Activated naive CD8-positive, alpha-beta T cell treated with anti-CD3 and anti-CD28 coated beads, Interleukin-2, amount 50 U/mL, for 16 hours (primary cell): ENCODE measurements around the gene PTPRN2.

Experiments used
- DNase-seq: peaks from one replicate; pipeline ENCODE4 v3.0.0-alpha.2; 2020; ENCODE audit warnings: low read depth, low spot score

Gene PTPRN2

GRCh38 chr7:158137516-158138328 lies 449.9 kb downstream of the PTPRN2 start:
- DNase-seq = no peak

DNA sequence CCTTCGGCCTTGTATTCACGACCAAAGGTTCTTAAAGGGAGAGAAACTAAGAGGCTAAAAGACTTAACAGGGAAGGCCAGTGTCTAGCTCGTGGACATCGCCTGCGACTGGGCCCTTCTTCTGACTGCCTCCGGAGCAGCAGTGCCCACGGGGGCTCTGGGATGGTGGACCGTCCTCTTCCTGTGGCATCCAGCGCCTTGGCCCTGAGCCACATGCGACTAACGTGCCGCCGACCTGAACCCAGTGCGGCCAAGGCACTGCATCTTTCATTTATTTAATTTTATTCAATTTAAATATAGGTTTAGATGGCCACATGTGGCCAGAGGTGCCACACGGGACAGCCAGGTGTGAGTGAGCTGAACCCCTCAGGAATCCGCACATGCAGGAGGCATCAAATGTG lies 451.7 kb downstream of the PTPRN2 start:
- DNase-seq = no peak

DNA sequence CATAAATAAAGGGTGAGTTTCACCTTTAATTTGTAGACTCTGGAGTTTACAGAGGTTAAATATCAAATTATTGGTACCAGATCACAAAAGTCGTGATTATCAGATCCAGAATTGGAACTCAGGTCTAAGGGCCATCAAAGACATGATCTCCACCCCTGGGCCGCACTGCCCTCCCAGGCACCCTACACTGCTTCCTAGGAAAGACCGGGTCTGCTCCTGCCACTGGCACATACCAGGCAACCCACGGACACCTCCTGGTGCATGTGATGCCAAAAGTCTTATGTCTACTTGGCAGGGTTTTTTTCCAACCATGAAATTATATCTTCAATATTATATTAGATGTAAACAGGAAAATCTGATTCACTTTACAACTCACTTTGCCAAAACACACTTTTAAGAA lies 452.8 kb downstream of the PTPRN2 start:
- no peak for DNase-seq

DNA sequence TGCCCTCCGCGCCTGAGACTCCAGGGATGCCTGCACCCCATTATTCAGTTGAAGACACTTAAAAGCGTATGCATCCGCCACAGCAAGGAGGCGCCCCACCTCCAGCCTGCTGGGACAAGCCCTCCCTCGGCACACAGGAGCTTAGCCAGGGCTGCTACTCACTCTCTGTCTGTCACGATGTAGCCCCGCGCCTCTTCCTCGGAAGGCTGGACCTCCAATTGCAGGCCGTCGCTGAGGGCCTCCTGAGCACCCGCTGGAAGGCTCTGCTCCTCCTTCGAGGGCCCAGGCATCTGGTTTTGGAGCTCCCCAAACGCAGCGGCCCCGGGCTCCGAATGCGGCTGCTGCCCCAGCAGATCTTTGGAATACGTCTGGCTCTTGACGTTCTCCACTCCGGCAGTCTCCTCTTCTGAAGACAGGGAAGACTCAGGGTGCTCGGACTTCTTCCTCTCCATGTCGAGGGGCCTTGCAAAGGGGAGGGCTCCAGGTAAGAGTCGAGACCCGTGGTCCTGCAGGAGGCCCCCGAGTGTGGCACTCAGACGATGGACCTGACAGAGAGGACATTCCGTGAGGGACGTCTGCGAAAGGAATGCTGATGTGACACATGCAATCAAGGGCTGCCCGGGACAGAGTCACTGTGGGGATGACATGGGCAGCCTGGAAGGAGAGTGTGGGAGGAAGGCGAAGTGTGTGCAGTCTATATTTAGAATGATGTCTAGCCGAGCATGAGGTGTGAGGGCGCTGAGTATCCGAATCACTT lies 453.9 kb downstream of the PTPRN2 start:
- no peak for DNase-seq

DNA sequence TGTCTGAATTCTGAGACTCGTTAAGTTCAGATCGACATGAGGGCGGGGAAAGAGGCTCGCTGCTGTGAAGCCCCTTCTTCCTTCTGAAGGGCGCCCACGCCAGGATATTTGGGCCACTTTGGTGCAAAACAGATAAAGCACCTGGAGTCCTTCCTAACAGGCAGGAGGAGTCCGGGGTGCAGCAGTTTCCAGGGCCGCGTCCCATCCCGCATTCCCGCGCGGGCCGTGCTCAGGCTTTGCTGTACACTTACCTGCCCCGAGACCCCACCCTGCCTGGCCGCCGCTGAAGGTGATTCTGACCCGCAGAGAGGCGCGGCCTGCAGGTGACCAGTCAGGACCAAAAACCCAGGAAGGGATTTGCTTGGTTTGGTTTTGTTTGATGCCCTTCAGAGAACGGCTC lies 454.6 kb downstream of the PTPRN2 start:
- no peak for DNase-seq

GRCh38 chr7:158130023-158130409 lies 457.6 kb downstream of the PTPRN2 start:
- no peak for DNase-seq

GRCh38 chr7:158129037-158130022 lies 458.3 kb downstream of the PTPRN2 start:
- DNase-seq = no peak

GRCh38 chr7:158128572-158128971 lies 459.1 kb downstream of the PTPRN2 start:
- DNase-seq = no peak

DNA sequence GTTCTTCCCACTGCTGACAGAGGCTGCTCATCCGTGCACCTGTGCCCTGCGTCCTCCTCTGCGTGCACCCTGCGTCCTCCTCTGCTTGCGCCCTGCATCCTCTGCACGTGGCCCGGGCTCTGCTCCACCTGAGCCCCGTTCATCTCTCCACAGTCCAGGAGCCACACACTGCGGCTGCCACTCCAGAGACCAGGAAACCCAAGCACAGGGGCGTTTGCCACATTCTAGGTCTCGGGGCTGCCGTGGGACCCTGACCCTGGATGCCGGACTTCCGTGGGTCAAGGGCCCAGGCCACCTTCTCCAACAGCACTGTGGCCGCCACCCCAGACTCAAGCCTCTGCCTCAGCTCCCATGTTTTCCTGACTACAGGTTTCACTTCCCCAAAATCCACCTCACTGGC lies 460.4 kb downstream of the PTPRN2 start:
- no peak for DNase-seq

GRCh38 chr7:158126661-158127060 lies 461.0 kb downstream of the PTPRN2 start:
- DNase-seq = no peak

- no peak for DNase-seq
These were observed 461.9 kb downstream of the PTPRN2 start for GRCh38 chr7:158125721-158126120.

GRCh38 chr7:158125091-158125490 lies 462.5 kb downstream of the PTPRN2 start:
- DNase-seq = no peak

DNA sequence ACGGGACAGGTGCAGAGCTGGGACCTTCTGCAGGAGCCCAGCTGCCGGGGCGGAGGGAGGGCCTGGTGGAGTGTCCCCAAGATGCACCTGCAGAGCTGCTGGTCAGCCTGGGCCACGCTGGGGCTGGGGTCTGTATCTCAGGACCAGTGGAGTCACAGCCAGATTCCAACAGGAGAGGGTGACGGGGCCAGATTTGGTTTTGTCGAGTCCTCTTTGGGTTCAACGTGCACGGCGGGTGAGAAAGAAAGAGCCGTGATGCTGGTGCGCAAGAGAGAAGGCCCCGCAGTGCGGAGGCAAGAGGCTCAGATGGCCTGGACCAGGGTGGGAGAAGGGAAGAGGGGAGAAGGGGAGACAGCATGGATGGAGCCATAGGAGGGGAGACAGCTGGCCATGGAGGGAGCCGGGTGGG lies 462.9 kb downstream of the PTPRN2 start:
- no peak for DNase-seq

GRCh38 chr7:158123753-158124152 lies 463.9 kb downstream of the PTPRN2 start:
- DNase-seq = no peak

- DNase-seq = no peak
These were observed 464.4 kb downstream of the PTPRN2 start for GRCh38 chr7:158123214-158123613.

- DNase-seq = no peak
These were observed 466.1 kb downstream of the PTPRN2 start for GRCh38 chr7:158121441-158122045.

DNA sequence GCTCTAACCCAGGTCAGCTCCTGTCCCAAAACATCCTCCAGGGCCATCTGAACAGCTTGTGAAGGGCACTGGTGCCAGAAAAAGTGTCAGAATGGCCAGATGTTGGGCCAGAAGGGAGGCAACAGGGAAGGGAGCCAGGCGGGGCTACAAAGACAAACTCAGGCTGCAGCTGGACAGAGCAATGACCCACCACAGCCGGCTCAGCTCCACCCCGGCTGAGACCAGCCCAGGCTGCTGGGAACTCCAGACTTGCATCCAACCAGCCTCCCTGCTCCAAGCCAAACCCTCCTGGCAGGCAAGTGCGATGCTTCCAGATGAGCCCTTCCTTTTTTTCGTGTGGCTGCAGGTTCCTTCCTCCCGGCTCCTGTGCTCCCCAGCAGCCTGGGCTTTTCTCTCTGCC lies 466.9 kb downstream of the PTPRN2 start:
- DNase-seq = no peak

GRCh38 chr7:158120316-158120715 lies 467.3 kb downstream of the PTPRN2 start:
- DNase-seq = no peak

DNA sequence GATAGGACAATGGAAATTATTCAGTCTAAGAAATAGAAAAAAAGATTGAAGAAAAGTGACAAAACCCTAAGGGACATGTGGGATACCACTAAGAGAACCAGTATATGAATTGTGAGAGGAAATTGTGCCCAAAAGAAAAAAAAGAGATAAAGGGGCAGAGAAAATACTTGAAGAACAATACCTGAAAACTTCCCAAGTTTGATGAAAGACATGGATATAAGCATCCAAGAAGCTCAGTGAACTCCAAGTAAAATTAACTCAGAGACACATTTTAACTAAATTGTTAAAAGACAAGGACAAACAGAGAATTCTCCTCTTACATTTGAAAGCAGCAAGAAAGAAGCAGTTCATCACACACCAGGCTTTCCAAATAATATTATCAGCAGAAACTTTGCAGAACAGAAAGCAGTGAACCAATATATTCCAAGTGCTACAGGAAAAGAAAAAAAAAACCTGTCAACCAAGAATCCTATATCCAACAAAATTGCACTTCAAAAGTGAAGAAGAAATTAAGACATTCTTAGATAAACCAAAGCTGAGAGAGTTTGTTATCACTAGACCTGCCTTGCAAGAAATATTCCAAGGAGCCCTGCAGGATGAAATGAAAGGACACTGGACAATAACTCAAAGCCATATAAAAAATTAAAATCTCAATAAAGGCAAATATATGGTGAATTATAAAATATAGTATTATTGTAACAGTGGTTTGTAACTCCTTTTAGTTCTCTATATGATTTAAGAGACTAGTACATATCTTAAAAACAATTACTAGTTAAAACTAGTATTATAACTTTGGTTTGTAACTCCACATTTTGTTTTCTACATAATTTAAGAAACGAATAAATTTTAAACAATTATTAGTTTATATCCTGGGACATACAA lies 470.0 kb downstream of the PTPRN2 start:
- no peak for DNase-seq

DNA sequence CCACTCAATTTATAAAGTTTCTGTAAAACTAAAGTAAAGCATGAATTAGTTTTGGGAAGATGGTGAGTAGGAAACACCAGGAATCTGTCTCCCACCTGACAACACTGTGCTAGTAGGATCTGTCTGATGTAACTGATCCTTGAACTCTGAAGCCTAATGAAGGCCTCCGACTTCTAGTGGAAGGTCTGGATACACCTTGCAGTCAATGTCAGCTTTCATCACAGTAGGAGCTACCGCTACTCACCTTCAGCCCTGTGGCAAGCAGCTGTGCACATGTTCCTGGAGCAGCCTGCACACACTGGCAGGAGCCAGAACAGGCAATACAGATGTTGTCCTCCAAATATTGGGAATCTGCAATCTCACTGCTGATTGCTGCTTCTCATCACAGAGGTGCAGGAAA lies 471.4 kb downstream of the PTPRN2 start:
- DNase-seq = no peak
